ENCODE data around the gene BAZ1B. TPM values are rescaled to one million over a fixed set of nuclear protein-coding genes. Genes with fewer than 3 reads are reported as not detected.
"Not testable (repeated sequence)": the region's sequence is repeated elsewhere in the genome, so short reads cannot be mapped to it uniquely, and the experiment has no call there.

Gene BAZ1B
- total RNA-seq, 1 donor from 2014 or later: 108 TPM

GRCh38 chr7:73567846-73568685 is 46.0 kb upstream of the BAZ1B start:
- no peak for TF ChIP-seq CTCF (IDR thresholded peaks at IDR 0.05; ENCODE audit: partially characterized antibody, unreplicated experiment)
- Mint-ChIP-seq H3K4me1 (ENCODE audit: low read depth, unreplicated experiment) (no peaks in the 10 kb centered on the region), H3K4me3 (ENCODE audit: unreplicated experiment) (no peak overlapping the region), H3K9me3 (ENCODE audit: unreplicated experiment) (no peaks in the 10 kb centered on the region), H3K27me3 (ENCODE audit: unreplicated experiment) (peaks cover 4% of the 10 kb centered on the region), H3K36me3 (ENCODE audit: unreplicated experiment) (no peaks in the 10 kb centered on the region), H3K27ac (ENCODE audit: unreplicated experiment) (no peak overlapping the region)
- no peak for DNase-seq

GRCh38 chr7:73567140-73567539 is 45.0 kb upstream of the BAZ1B start:
- no peak for DNase-seq
- Mint-ChIP-seq H3K27me3 (ENCODE audit: unreplicated experiment) (peaks cover 2% of the 10 kb centered on the region), H3K36me3 (ENCODE audit: unreplicated experiment) (peaks cover 5% of the 10 kb centered on the region), H3K4me1 (ENCODE audit: low read depth, unreplicated experiment) (no peaks in the 10 kb centered on the region), H3K27ac (ENCODE audit: unreplicated experiment) (no peak overlapping the region), H3K4me3 (ENCODE audit: unreplicated experiment) (no peak overlapping the region), H3K9me3 (ENCODE audit: unreplicated experiment) (peaks cover under 1% of the 10 kb centered on the region)
- no peak for TF ChIP-seq CTCF (IDR thresholded peaks at IDR 0.05; ENCODE audit: partially characterized antibody, unreplicated experiment)

- not testable (repeated sequence) for H3K27me3 Mint-ChIP-seq (ENCODE audit: unreplicated experiment); H3K9me3 Mint-ChIP-seq (ENCODE audit: unreplicated experiment); H3K36me3 Mint-ChIP-seq (ENCODE audit: unreplicated experiment); H3K4me3 Mint-ChIP-seq (ENCODE audit: unreplicated experiment); H3K27ac Mint-ChIP-seq (ENCODE audit: unreplicated experiment); H3K4me1 Mint-ChIP-seq (ENCODE audit: low read depth, unreplicated experiment); DNase-seq
Measured at GRCh38 chr7:73566431-73566830, 44.3 kb upstream of the BAZ1B start.

DNA sequence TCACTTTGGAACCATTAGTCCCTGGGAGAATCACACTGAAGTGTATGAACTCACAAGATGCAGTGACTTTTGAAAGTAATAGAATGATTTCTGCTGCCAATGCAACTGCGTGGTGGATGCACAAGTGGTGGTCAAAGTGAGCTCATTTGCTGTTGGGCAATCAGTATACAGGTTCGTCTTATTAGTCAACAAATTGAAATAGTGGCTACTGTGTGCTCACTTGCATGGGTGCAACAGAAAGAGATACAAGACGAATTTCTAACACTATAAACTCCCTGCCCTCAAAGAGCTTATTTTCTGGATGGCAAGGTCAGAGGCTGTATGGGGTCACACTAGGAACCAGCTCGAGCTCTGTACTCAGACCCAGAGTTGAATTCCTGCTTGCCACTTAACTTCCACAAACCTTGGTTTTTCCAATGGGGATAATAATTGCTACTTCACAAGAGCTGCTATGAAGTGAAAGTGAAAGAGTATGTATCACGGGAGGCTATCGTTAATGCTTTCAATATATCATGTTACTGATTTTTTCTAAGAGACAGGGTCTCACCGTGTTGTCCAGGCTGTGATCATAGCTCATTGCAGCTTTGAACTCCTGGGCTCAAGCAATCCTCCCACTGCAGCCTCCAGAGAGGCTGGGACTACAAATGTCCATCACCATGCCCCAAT is 43.7 kb upstream of the BAZ1B start:
- Mint-ChIP-seq H3K4me3 (ENCODE audit: unreplicated experiment) (no peak overlapping the region), H3K27ac (ENCODE audit: unreplicated experiment) (no peak overlapping the region), H3K27me3 (ENCODE audit: unreplicated experiment) (peaks cover 2% of the 10 kb centered on the region), H3K9me3 (ENCODE audit: unreplicated experiment) (peaks cover 3% of the 10 kb centered on the region), H3K36me3 (ENCODE audit: unreplicated experiment) (peaks cover 9% of the 10 kb centered on the region), H3K4me1 (ENCODE audit: low read depth, unreplicated experiment) (no peaks in the 10 kb centered on the region)
- DNase-seq: no peak
- no peak for TF ChIP-seq CTCF (IDR thresholded peaks at IDR 0.05; ENCODE audit: partially characterized antibody, unreplicated experiment)

GRCh38 chr7:73560109-73560835 is 38.2 kb upstream of the BAZ1B start:
- Mint-ChIP-seq H3K4me3 (ENCODE audit: unreplicated experiment) (peak overlapping the region; percentile 41), H3K27ac (ENCODE audit: unreplicated experiment) (peak overlapping the region; percentile 69), H3K27me3 (ENCODE audit: unreplicated experiment) (peaks cover 7% of the 10 kb centered on the region), H3K4me1 (ENCODE audit: low read depth, unreplicated experiment) (peaks cover 12% of the 10 kb centered on the region), H3K9me3 (ENCODE audit: unreplicated experiment) (peaks cover 7% of the 10 kb centered on the region), H3K36me3 (ENCODE audit: unreplicated experiment) (peaks cover 9% of the 10 kb centered on the region)
- no peak for DNase-seq
- no peak for TF ChIP-seq CTCF (IDR thresholded peaks at IDR 0.05; ENCODE audit: partially characterized antibody, unreplicated experiment)
